Heart right ventricle (tissue), 16 donors: ENCODE results near the gene LRRC25. TPM values are rescaled to one million over a fixed set of nuclear protein-coding genes. Genes with fewer than 3 reads are reported as not detected.
"Not testable (repeated sequence)": the region's sequence is repeated elsewhere in the genome, so short reads cannot be mapped to it uniquely, and the experiment has no call there.

ENCODE experiments used
- ATAC-seq, 8 donors: fragments of 200-7000 bp; cut with Tn5 transposase; one replicate each; pipeline ENCODE4 v1.9.1; 2020; ENCODE audit warnings: mild to moderate bottlenecking in 8 of 8, moderate library complexity in 8 of 8, moderate number of reproducible peaks in 1 of 8
- DNase-seq, 2 donors: peaks; one replicate each; pipeline ENCODE4 v3.0.0-alpha.2; 2020
- H3K27ac ChIP-seq, 10 donors: fragments of 200-600 bp; sonication (generic) in 2 of 10; one replicate each; pipeline versions ENCODE4 v1.5.0 to v1.8.0; 2020 to 2022; ENCODE audit warnings: mild to moderate bottlenecking in 3 of 10
- H3K27me3 ChIP-seq, 7 donors: fragments of 200-600 bp; one replicate each; pipeline ENCODE4 v1.8.0; 2021 to 2022; ENCODE audit warnings: mild to moderate bottlenecking in 2 of 7
- H3K36me3 ChIP-seq, 9 donors: fragments of 200-600 bp; sonication (generic) in 1 of 9; one replicate each; pipeline versions ENCODE4 v1.5.0 to v1.8.0; 2020 to 2022; ENCODE audit warnings: mild to moderate bottlenecking in 2 of 9
- H3K4me1 ChIP-seq, 9 donors: fragments of 200-600 bp; sonication (generic) in 1 of 9; one replicate each; pipeline versions ENCODE4 v1.5.0 to v1.8.0; 2020 to 2022; ENCODE audit warnings: mild to moderate bottlenecking in 4 of 9
- H3K4me3 ChIP-seq, 10 donors: fragments of 200-600 bp; sonication (generic) in 2 of 10; one replicate each; pipeline versions ENCODE4 v1.5.0 to v1.8.0; 2020 to 2022; ENCODE audit warnings: mild to moderate bottlenecking in 7 of 10, moderate library complexity in 2 of 10
- H3K9me3 ChIP-seq, 11 donors: fragments of 200-600 bp in 10 of 11; sonication (generic) in 2 of 11; one replicate each; pipeline versions ENCODE4 v1.5.0 to v1.8.0; 2013 to 2022; ENCODE audit warnings: mild to moderate bottlenecking in 2 of 11, control low read depth in 1 of 11, moderate library complexity in 1 of 11
- CTCF ChIP-seq, 9 donors: fragments of 200-600 bp; sonication (generic) in 2 of 9; IDR thresholded peaks; one replicate each; pipeline versions ENCODE4 v1.5.0 to v1.8.0; 2021 to 2022; ENCODE audit warnings: antibody characterized with exemption in 9 of 9, mild to moderate bottlenecking in 5 of 9, moderate library complexity in 1 of 9
- WGBS, 2 donors: extraction: QIAGEN DNeasy Blood & Tissue Kit; methylation state at CpG; one replicate each; pipeline ENCODE4 v1.1.7; 2013; ENCODE audit warnings: inconsistent platforms in 1 of 2; 5-methylcytosine and 5-hydroxymethylcytosine counted together
- intact Hi-C, 10 donors: fragments of 100-400 bp; cut with DNase I; formaldehyde crosslinking; loops; one replicate each; pipeline versions ENCODE4 v1.11.1 to v1.14.2; 2022
- polyA plus RNA-seq, 2 donors: library from polyadenylated mRNA; stranded (reverse); fragments of 200-250 nt; gene quantifications; one replicate each; pipeline ENCODE4 v1.2.3, GENCODE V29; 2013
- total RNA-seq, 10 donors: library from RNA; stranded (reverse); fragmentation: NEBNext Ultra II Directional in 3 of 10; extraction: Animal tissue kit (Norgen Biotek cat#: 25700) in 3 of 10; gene quantifications; one replicate each; pipeline versions ENCODE4 v1.2.1 to v1.2.4, GENCODE V29; 2021 to 2023
- donor health status: Arrhythmogenic right ventricular cardiomyopathy.
- donor health status: ischemic (EF 13 %, LVEDD 7.1; RV severe dilation, severe dysfunction).
- donor health status: healthy with polysubstance abuse.
- donor health status: DM: no; HTN: yes; CAD: no.
- donor health status: DM: no; HTN: no; CAD: no.
- donor health status: ischemic (EF 25% LVEDD 6.9; RV normal size, moderate dysfunction).
- donor health status: ischemic (EF 25% LVEDD 5.7; RV mildly dilated, moderate dysfunction).
- donor health status: healthy.
- donor health status: DM: yes; HTN: yes; CAD: no.
- donor health status: Ischemic cardiomyopathy.
- donor health status: ischemic (EF 35%, LVEDD 5.7; RV mildly dilated, moderate dysfunction).
- donor health status: nonischemic (EF 11% LVEDD 7.7; RV severe dilation, severe dysfunction).
- donor health status: DM: yes; HTN: yes; CAD: no.
- donor health status: PGD.
- donor health status: ischemic (EF 29% LVEDD 5.4; RV normal size, mild dysfunction).
- donor health status: nonischemic (EF 23%, LVEDD 6.1; RV moderate dilation, normal function).

LRRC25 gene
- total and polyA plus RNA-seq, 12 donors: 0.57 to 13.3 (median 1.8) TPM

GRCh38 chr19:18406749-18407148, 9.3 kb upstream of the LRRC25 start:
- Histone ChIP-seq H3K27me3 (no peaks in the 10 kb centered on the region), H3K9me3 (no peaks in the 10 kb centered on the region), H3K4me3 (no peak overlapping the region), H3K4me1 (peaks cover 0 to 19% (median 0%) of the 10 kb centered on the region in 9 donors), H3K36me3 (no peaks in the 10 kb centered on the region), H3K27ac (no peak overlapping the region)
- intact Hi-C loops: loop anchor here in 4 of 10 donors (5.0 to 10.0 kb wide), 4 partner anchors 59 to 202 kb away; partner anchors contain the start of genes IQCN (in 1 of the 4) and RAB3A (in 1 of the 4)
- WGBS, 2 donors: 93 to 95% methylated on average over 9 of the region's 9 CpGs
- TF ChIP-seq CTCF (IDR thresholded peaks at IDR 0.05): no peak
- ATAC-seq: no peak
- no peak for DNase-seq

GRCh38 chr19:18405754-18406153, 8.3 kb upstream of the LRRC25 start:
- peaks cover 0 to 29% (median 0%) of the 10 kb centered on the region in 9 donors for H3K4me1 ChIP-seq
- DNase-seq, ATAC-seq, H3K4me3 ChIP-seq, H3K36me3 ChIP-seq, H3K27ac ChIP-seq, H3K9me3 ChIP-seq, H3K27me3 ChIP-seq: not testable (repeated sequence)
- WGBS, 2 donors: 92 to 94% methylated on average over 11 of the region's 11 CpGs
- intact Hi-C loops: loop anchor here in 4 of 10 donors (5.0 to 10.0 kb wide), 4 partner anchors 58 to 201 kb away; partner anchors contain the start of genes IQCN (in 1 of the 4) and RAB3A (in 1 of the 4)

GRCh38 chr19:18402455-18403248, 5.2 kb upstream of the LRRC25 start:
- H3K4me1 ChIP-seq: peaks cover 0 to 54% (median 0%) of the 10 kb centered on the region in 9 donors
- peak overlapping the region in 3 of 10 donors; percentile 7 to 88 (median 15) for H3K27ac ChIP-seq
- not testable (repeated sequence) for DNase-seq, H3K9me3 ChIP-seq, ATAC-seq, H3K4me3 ChIP-seq, H3K36me3 ChIP-seq, H3K27me3 ChIP-seq
- 78 to 84% methylated on average over 18 of the region's 18 CpGs for WGBS, 2 donors
- intact Hi-C loops: loop anchor here in 2 of 10 donors (10.0 kb wide), 2 partner anchors 128 to 198 kb away; partner anchors contain the start of genes IQCN (in 1 of the 2) and RAB3A (in 1 of the 2)

DNA sequence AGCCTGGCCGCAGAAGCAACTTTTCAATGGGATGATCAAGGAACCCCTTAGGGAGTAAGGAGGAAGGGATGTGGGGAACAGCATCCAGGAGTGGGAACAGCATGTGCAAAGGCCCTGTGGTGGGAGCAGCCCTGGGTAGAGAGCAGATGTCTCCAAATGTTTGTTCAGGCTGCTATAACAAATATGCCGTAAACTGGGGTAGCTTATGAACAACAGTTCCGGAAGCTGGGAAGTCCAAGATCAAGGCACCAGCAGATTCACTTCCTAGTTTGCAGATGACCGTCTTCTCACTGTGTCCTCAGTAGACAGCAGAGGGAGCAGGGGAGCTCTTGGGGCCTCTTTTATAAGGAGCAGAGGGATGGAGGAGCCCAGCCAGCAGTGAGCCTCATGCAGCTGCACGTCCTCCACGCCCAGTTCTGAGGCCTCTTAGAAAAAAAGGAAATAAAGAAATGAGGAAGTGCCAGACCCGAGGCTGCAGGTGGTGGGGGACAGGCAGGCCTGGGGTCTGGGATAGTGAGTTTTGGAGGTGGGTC, 4.2 kb upstream of the LRRC25 start:
- DNase-seq (peak; percentile 47 to 66), ATAC-seq (peak; percentile 67 to 90 (median 83))
- peak in 7 of 9 donors; percentile 17 to 51 (median 38) for TF ChIP-seq CTCF (IDR thresholded peaks at IDR 0.05)
- Histone ChIP-seq H3K4me3 (no peak overlapping the region), H3K27ac (peak overlapping the region in 3 of 10 donors; percentile 7 to 88 (median 26)), H3K36me3 (no peaks in the 10 kb centered on the region), H3K9me3 (no peaks in the 10 kb centered on the region), H3K4me1 (peaks cover 0 to 58% (median 0%) of the 10 kb centered on the region in 9 donors), H3K27me3 (peaks cover 0 to 15% (median 9%) of the 10 kb centered on the region in 7 donors)
- intact Hi-C loops: loop anchor here in 2 of 10 donors (10.0 kb wide), 2 partner anchors 127 to 197 kb away; partner anchors contain the start of genes IQCN (in 1 of the 2) and RAB3A (in 1 of the 2)
- WGBS, 2 donors: 52 to 53% methylated on average over 7 of the region's 7 CpGs

GRCh38 chr19:18399008-18399407, 1.6 kb upstream of the LRRC25 start:
- Histone ChIP-seq H3K36me3 (peaks cover 0 to 9% (median 0%) of the 10 kb centered on the region in 9 donors), H3K27ac (peak overlapping the region in 1 of 10 donors; percentile 88), H3K4me1 (peaks cover 0 to 64% (median 0%) of the 10 kb centered on the region in 9 donors), H3K9me3 (no peaks in the 10 kb centered on the region), H3K27me3 (peaks cover 0 to 15% (median 11%) of the 10 kb centered on the region in 7 donors), H3K4me3 (no peak overlapping the region)
- ATAC-seq: peak in 3 of 8 donors; percentile 34 to 60 (median 48)
- TF ChIP-seq CTCF (IDR thresholded peaks at IDR 0.05): no peak
- 49 to 58% methylated on average over 6 of the region's 6 CpGs for WGBS, 2 donors
- intact Hi-C loops: loop anchor here in 2 of 10 donors (5.0 to 10.0 kb wide), 3 partner anchors 42 to 194 kb away; partner anchors contain the start of gene RAB3A (in 1 of the 2)
- no peak for DNase-seq
